ENCODE measurements around the gene FHIP2A.
A peak's percentile ranks its signal among the peaks of the same experiment; 100 is the strongest.
"Not testable (repeated sequence)": the region's sequence is repeated elsewhere in the genome, so short reads cannot be mapped to it uniquely, and the experiment has no call there.

The FHIP2A gene

GRCh38 chr10:114821293-114821914 lies at the start of gene FHIP2A:
FHIP2A (plus strand) TSS chr10:114821780; CDS start chr10:114822079, 299 bp downstream.
- peak within 1 kb of the TSS; percentile 97 for H3K9ac ChIP-seq (ENCODE audit: low read length)
- H3K4me3 ChIP-seq (ENCODE audit: low read length): peak within 1 kb of the TSS; percentile 62
- peaks cover 22% of the 10 kb centered on the region for H3K4me1 ChIP-seq (ENCODE audit: control insufficient read depth, insufficient read depth, low read length)
- no peaks in the 10 kb centered on the region for H3K27me3 ChIP-seq (ENCODE audit: control insufficient read depth, insufficient read depth, low read length)
- H3K9me3 ChIP-seq (ENCODE audit: control insufficient read depth, low read length): no peaks in the 10 kb centered on the region
- no peaks in the 10 kb centered on the region for H3K36me3 ChIP-seq (ENCODE audit: control insufficient read depth, insufficient read depth, low read length)

- H3K9me3 ChIP-seq (ENCODE audit: control insufficient read depth, low read length): no peaks in the 10 kb centered on the region
- H3K36me3 ChIP-seq (ENCODE audit: control insufficient read depth, insufficient read depth, low read length): no peaks in the 10 kb centered on the region
- no peak overlapping the region for H3K4me3 ChIP-seq (ENCODE audit: low read length)
- no peak overlapping the region for H3K9ac ChIP-seq (ENCODE audit: low read length)
- no peaks in the 10 kb centered on the region for H3K27me3 ChIP-seq (ENCODE audit: control insufficient read depth, insufficient read depth, low read length)
- no peaks in the 10 kb centered on the region for H3K4me1 ChIP-seq (ENCODE audit: control insufficient read depth, insufficient read depth, low read length)
Measured at GRCh38 chr10:114772496-114773196, 48.9 kb upstream of the FHIP2A start.

DNA sequence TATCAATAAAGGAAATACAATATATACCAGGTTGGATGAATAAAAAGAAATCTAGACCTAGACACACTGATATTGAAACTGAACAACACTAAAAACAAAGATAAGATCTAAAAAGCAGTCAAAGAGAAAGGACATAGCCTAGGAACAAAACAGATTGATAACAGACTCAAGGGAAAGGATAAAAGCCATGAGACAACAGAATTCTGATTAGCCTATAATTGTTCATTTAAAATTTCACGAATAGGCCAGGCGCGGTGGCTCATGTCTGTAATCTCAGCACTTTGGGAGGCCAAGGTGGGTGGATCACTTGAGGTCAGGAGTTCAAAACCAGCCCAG lies 48.4 kb upstream of the FHIP2A start:
- Histone ChIP-seq H3K4me3 (ENCODE audit: low read length) (no peak overlapping the region), H3K27me3 (ENCODE audit: control insufficient read depth, insufficient read depth, low read length) (no peaks in the 10 kb centered on the region), H3K9ac (ENCODE audit: low read length) (no peak overlapping the region), H3K9me3 (ENCODE audit: control insufficient read depth, low read length) (no peaks in the 10 kb centered on the region), H3K36me3 (ENCODE audit: control insufficient read depth, insufficient read depth, low read length) (no peaks in the 10 kb centered on the region), H3K4me1 (ENCODE audit: control insufficient read depth, insufficient read depth, low read length) (no peaks in the 10 kb centered on the region)

GRCh38 chr10:114775082-114775481 lies 46.5 kb upstream of the FHIP2A start:
- not testable (repeated sequence) for H3K36me3 ChIP-seq (ENCODE audit: control insufficient read depth, insufficient read depth, low read length); H3K4me1 ChIP-seq (ENCODE audit: control insufficient read depth, insufficient read depth, low read length); H3K4me3 ChIP-seq (ENCODE audit: low read length); H3K9ac ChIP-seq (ENCODE audit: low read length); H3K9me3 ChIP-seq (ENCODE audit: control insufficient read depth, low read length); H3K27me3 ChIP-seq (ENCODE audit: control insufficient read depth, insufficient read depth, low read length)

GRCh38 chr10:114777415-114777814 lies 44.2 kb upstream of the FHIP2A start:
- H3K36me3 ChIP-seq (ENCODE audit: control insufficient read depth, insufficient read depth, low read length): no peaks in the 10 kb centered on the region
- no peak overlapping the region for H3K9ac ChIP-seq (ENCODE audit: low read length)
- peaks cover 9% of the 10 kb centered on the region for H3K4me1 ChIP-seq (ENCODE audit: control insufficient read depth, insufficient read depth, low read length)
- H3K27me3 ChIP-seq (ENCODE audit: control insufficient read depth, insufficient read depth, low read length): no peaks in the 10 kb centered on the region
- H3K9me3 ChIP-seq (ENCODE audit: control insufficient read depth, low read length): no peaks in the 10 kb centered on the region
- H3K4me3 ChIP-seq (ENCODE audit: low read length): no peak overlapping the region

GRCh38 chr10:114779803-114780576 lies 41.6 kb upstream of the FHIP2A start:
- no peak overlapping the region for H3K4me3 ChIP-seq (ENCODE audit: low read length)
- H3K9me3 ChIP-seq (ENCODE audit: control insufficient read depth, low read length): no peaks in the 10 kb centered on the region
- no peak overlapping the region for H3K9ac ChIP-seq (ENCODE audit: low read length)
- no peaks in the 10 kb centered on the region for H3K27me3 ChIP-seq (ENCODE audit: control insufficient read depth, insufficient read depth, low read length)
- H3K36me3 ChIP-seq (ENCODE audit: control insufficient read depth, insufficient read depth, low read length): no peaks in the 10 kb centered on the region
- peaks cover 9% of the 10 kb centered on the region for H3K4me1 ChIP-seq (ENCODE audit: control insufficient read depth, insufficient read depth, low read length)

- Histone ChIP-seq H3K9ac (ENCODE audit: low read length) (no peak overlapping the region), H3K36me3 (ENCODE audit: control insufficient read depth, insufficient read depth, low read length) (no peaks in the 10 kb centered on the region), H3K27me3 (ENCODE audit: control insufficient read depth, insufficient read depth, low read length) (no peaks in the 10 kb centered on the region), H3K4me1 (ENCODE audit: control insufficient read depth, insufficient read depth, low read length) (peaks cover 9% of the 10 kb centered on the region), H3K9me3 (ENCODE audit: control insufficient read depth, low read length) (no peaks in the 10 kb centered on the region), H3K4me3 (ENCODE audit: low read length) (no peak overlapping the region)
Measured at GRCh38 chr10:114780577-114781184, 40.9 kb upstream of the FHIP2A start.

GRCh38 chr10:114782666-114783065 lies 38.9 kb upstream of the FHIP2A start:
- H3K4me3 ChIP-seq (ENCODE audit: low read length): no peak overlapping the region
- no peaks in the 10 kb centered on the region for H3K27me3 ChIP-seq (ENCODE audit: control insufficient read depth, insufficient read depth, low read length)
- H3K9me3 ChIP-seq (ENCODE audit: control insufficient read depth, low read length): no peaks in the 10 kb centered on the region
- H3K36me3 ChIP-seq (ENCODE audit: control insufficient read depth, insufficient read depth, low read length): no peaks in the 10 kb centered on the region
- no peak overlapping the region for H3K9ac ChIP-seq (ENCODE audit: low read length)
- peaks cover 9% of the 10 kb centered on the region for H3K4me1 ChIP-seq (ENCODE audit: control insufficient read depth, insufficient read depth, low read length)

GRCh38 chr10:114783686-114784085 lies 37.9 kb upstream of the FHIP2A start:
- no peaks in the 10 kb centered on the region for H3K36me3 ChIP-seq (ENCODE audit: control insufficient read depth, insufficient read depth, low read length)
- no peak overlapping the region for H3K4me3 ChIP-seq (ENCODE audit: low read length)
- peaks cover 9% of the 10 kb centered on the region for H3K4me1 ChIP-seq (ENCODE audit: control insufficient read depth, insufficient read depth, low read length)
- no peaks in the 10 kb centered on the region for H3K9me3 ChIP-seq (ENCODE audit: control insufficient read depth, low read length)
- H3K9ac ChIP-seq (ENCODE audit: low read length): no peak overlapping the region
- no peaks in the 10 kb centered on the region for H3K27me3 ChIP-seq (ENCODE audit: control insufficient read depth, insufficient read depth, low read length)

- H3K4me1 ChIP-seq (ENCODE audit: control insufficient read depth, insufficient read depth, low read length); H3K4me3 ChIP-seq (ENCODE audit: low read length); H3K9ac ChIP-seq (ENCODE audit: low read length); H3K27me3 ChIP-seq (ENCODE audit: control insufficient read depth, insufficient read depth, low read length); H3K36me3 ChIP-seq (ENCODE audit: control insufficient read depth, insufficient read depth, low read length); H3K9me3 ChIP-seq (ENCODE audit: control insufficient read depth, low read length): not testable (repeated sequence)
Measured at GRCh38 chr10:114786492-114786891, 35.1 kb upstream of the FHIP2A start.

DNA sequence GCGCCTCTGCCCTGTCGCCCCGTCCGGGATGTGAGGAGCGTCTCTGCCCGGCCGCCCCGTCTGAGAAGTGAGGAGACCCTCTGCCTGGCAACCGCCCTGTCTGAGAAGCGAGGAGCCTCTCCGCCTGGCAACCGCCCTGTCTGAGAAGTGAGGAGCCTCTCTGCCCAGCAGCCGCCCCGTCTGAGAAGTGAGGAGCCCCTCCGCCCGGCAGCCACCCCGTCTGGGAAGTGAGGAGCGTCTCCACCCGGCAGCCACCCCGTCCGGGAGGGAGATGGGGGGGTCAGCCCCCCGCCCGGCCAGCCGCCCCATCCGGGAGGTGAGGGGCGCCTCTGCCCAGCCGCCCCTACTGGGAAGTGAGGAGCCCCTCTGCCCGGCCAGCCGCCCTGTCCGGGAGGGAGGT lies 34.4 kb upstream of the FHIP2A start:
- H3K9ac ChIP-seq (ENCODE audit: low read length); H3K4me1 ChIP-seq (ENCODE audit: control insufficient read depth, insufficient read depth, low read length); H3K27me3 ChIP-seq (ENCODE audit: control insufficient read depth, insufficient read depth, low read length); H3K4me3 ChIP-seq (ENCODE audit: low read length); H3K9me3 ChIP-seq (ENCODE audit: control insufficient read depth, low read length); H3K36me3 ChIP-seq (ENCODE audit: control insufficient read depth, insufficient read depth, low read length): not testable (repeated sequence)

- no peaks in the 10 kb centered on the region for H3K4me1 ChIP-seq (ENCODE audit: control insufficient read depth, insufficient read depth, low read length)
- H3K27me3 ChIP-seq (ENCODE audit: control insufficient read depth, insufficient read depth, low read length): no peaks in the 10 kb centered on the region
- H3K9me3 ChIP-seq (ENCODE audit: control insufficient read depth, low read length): no peaks in the 10 kb centered on the region
- H3K9ac ChIP-seq (ENCODE audit: low read length): no peak overlapping the region
- no peak overlapping the region for H3K4me3 ChIP-seq (ENCODE audit: low read length)
- H3K36me3 ChIP-seq (ENCODE audit: control insufficient read depth, insufficient read depth, low read length): no peaks in the 10 kb centered on the region
Measured at GRCh38 chr10:114791768-114792167, 29.8 kb upstream of the FHIP2A start.
